Gastrocnemius medialis (tissue), 4 donors: ENCODE results near the gene SYT7.

Source experiments
- POLR2A ChIP-seq, 2 donors: fragments of 450-650 bp; IDR thresholded peaks; one replicate each; pipeline ENCODE4 v1.6.1; 2017; ENCODE audit warnings: antibody characterized with exemption in 2 of 2, mild to moderate bottlenecking in 2 of 2, moderate library complexity in 2 of 2
- TF ChIP-seq, protein P1 (sequence below), 5 experiments: fragments of 450-650 bp in 3 of 5; fragments of 200-600 bp in 2 of 5; sonication (generic) in 2 of 5; IDR thresholded peaks in 4 of 5; conservative IDR thresholded peaks in 1 of 5; 1 replicate in 4 of 5; 2 replicates in 1 of 5; pipeline ENCODE4 v1.5.1; 2016 to 2019; ENCODE audit warnings: antibody characterized with exemption in 5 of 5, mild to moderate bottlenecking in 3 of 5, moderate library complexity in 3 of 5

DNA sequence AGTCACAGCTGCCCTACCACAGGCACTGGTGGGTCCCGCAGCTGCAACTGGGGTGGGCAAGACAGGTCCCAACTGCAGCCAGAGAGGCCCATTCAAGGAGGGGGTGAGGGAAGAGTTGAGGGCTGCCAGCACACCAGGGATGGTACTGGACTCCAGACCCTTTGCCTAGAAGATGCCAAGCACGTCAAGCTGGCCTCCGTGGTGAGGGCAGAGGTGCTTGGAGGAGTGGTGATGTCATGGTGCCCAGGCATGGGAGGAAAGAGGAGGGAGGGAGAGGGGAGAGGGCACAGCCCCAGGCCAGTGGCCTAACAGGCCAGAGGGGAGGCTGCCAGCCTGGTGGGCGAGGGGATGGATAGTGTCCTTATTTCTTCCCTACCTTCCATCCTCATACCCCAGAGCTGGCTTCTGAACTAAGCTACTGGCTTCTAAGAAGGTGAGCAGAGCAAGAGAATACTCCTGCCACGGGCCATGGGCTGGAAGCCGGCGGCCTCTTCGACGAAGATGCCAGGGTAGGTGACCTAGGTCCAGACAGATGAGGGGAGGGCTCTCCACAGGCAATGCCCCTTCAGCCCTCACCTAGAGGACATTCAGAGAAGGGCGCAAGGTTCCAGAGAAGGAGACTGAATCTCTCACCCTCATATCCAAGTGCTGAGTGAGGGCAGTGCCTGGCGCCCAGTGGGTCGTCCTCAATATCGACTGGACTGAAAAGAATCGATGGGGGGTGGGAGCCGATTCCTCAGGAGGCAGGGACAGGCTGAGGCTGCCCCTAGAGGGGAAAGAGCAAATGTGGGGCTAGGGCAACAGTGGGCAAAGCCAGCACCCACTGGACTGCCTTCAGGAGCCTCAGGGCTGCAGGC, 1.8 kb downstream of the SYT7 start:
- TF ChIP-seq, protein P1, sequence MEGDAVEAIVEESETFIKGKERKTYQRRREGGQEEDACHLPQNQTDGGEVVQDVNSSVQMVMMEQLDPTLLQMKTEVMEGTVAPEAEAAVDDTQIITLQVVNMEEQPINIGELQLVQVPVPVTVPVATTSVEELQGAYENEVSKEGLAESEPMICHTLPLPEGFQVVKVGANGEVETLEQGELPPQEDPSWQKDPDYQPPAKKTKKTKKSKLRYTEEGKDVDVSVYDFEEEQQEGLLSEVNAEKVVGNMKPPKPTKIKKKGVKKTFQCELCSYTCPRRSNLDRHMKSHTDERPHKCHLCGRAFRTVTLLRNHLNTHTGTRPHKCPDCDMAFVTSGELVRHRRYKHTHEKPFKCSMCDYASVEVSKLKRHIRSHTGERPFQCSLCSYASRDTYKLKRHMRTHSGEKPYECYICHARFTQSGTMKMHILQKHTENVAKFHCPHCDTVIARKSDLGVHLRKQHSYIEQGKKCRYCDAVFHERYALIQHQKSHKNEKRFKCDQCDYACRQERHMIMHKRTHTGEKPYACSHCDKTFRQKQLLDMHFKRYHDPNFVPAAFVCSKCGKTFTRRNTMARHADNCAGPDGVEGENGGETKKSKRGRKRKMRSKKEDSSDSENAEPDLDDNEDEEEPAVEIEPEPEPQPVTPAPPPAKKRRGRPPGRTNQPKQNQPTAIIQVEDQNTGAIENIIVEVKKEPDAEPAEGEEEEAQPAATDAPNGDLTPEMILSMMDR (IDR thresholded peaks at IDR 0.05 in 4 of 5, conservative IDR thresholded peaks at IDR 0.05 in 1 of 5), result no peak
- no peak for TF ChIP-seq POLR2A (IDR thresholded peaks at IDR 0.05)
